Eye (tissue), 1 donor: ENCODE measurements around the gene ASIC1.
"Not testable (repeated sequence)": the region's sequence is repeated elsewhere in the genome, so short reads cannot be mapped to it uniquely, and the experiment has no call there.

Experiments used
- DNase-seq: peaks from one replicate; pipeline ENCODE4 v3.0.0-alpha.2; 2015

ASIC1 gene

GRCh38 chr12:50061946-50062686 lies 4.7 kb downstream of the ASIC1 start:
- DNase-seq: no peak

GRCh38 chr12:50062728-50063460 lies 5.5 kb downstream of the ASIC1 start:
- DNase-seq: peak; percentile 59

GRCh38 chr12:50065726-50066310 lies 8.4 kb downstream of the ASIC1 start:
- DNase-seq: no peak

DNA sequence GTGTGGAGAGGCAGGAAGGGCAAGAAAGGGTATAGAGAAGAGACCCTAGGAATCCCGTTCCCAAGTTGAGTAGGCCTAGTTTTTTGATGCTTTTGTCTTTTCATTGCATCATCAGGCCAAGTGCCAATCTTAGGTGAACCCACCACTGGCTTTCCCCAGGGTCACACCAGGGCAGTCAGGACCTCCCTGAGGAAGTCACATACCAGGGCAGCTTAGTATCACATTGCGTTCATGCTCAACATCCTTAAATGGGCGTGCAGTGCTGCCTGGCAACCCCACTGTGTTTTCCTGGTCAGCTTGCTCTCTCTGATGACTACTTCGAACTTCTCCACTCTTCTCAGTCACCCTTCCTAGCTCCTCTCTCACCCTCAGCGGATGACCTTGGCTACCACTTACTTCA lies 9.0 kb downstream of the ASIC1 start:
- DNase-seq: no peak

DNA sequence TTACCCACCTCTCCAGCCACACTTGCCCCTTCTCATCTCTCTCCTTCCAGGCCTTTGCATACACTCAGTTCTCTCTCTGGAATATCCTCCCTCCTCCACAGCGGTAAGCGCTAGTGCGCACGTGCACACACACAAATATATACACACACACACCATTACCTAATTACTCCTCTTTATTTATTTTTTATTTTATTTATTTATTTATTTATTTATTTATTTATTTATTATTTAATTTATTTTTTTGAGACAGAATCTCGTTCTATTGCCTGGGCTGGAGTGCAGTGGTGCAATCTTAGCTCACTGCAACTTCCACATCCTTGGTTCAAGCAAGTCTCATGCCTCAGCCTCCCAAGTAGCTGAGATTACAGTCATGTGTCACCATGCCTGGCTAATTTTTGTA lies 11.7 kb downstream of the ASIC1 start:
- DNase-seq: no peak

DNA sequence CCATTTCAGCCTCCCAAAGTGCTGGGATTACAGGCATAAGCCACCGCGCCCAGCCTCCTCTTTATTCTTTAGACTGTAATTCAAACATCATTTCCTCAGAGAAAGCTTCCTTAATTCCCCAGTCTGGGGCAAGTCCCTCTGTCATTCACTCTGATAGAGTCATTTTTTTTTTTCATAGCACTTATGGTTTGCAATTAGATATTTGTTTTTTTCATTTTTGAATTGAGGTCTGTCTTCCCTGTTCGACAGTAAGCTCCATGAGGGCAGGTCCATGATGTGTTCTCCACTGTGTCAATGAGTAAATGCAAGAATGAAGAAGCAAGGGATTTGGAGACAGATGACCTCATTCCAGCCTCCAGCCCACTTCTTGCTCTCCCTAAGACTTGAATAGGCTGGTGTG lies 12.1 kb downstream of the ASIC1 start:
- no peak for DNase-seq

DNA sequence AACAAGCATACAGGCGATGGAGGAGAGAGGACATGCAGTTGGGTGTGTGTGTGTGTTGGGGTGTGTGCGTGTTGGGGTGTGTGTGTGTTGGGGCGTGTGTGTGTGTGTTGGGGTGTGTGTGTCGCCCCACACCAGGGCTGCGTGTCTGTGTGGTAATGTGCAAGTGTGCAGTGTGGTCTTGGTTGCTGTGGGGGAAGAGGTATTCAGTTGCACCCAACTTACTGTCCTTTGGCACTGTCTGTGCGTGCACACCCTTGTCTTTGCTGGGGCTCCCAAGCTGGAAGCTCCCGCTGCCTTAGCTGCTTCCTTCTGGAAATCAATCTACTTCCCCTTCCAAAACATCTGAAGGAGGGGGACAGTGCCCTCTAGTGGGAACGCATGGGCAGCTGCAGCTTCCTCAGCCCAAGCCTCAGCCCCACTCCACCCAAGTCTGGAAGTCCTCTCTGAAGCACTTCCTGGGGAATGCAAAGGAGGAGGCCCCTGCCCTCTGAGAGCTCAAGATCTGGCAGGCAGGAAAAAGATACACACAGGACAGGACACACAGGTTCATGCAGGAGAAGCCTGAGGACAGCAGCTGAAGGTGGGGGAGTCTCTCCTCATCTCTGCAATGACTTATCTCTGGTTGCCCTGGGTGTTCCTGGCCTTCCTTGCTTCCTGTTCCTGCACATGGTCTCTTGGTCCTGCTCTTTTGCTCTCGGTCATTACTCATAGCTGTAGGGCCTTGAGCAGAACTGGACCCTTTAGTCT lies 13.1 kb downstream of the ASIC1 start:
- peak; percentile 95 for DNase-seq

- DNase-seq: no peak
Measured at GRCh38 chr12:50072198-50072907, 15.0 kb downstream of the ASIC1 start.

DNA sequence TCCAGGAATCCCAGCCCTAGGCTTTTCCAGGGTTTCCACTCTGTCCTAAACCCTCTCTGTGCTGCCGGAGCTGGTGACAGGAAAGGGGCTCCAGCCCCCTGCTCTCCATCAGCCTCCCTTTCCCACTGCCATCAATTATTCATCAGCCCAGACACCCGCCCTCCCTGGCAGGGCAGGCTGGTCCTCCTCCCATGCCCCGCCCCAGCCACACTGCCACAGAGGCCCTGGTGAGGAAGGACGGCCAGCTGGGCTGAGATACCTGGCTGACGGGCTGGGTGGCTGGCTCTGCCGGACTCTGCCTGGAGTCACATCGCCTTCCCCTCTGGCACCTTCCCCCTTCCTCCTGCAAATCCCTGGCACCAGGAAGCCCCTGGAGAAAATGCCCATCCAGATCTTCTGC lies 15.8 kb downstream of the ASIC1 start:
- DNase-seq: no peak

- DNase-seq: no peak
Measured at GRCh38 chr12:50073712-50074111, 16.3 kb downstream of the ASIC1 start.

DNA sequence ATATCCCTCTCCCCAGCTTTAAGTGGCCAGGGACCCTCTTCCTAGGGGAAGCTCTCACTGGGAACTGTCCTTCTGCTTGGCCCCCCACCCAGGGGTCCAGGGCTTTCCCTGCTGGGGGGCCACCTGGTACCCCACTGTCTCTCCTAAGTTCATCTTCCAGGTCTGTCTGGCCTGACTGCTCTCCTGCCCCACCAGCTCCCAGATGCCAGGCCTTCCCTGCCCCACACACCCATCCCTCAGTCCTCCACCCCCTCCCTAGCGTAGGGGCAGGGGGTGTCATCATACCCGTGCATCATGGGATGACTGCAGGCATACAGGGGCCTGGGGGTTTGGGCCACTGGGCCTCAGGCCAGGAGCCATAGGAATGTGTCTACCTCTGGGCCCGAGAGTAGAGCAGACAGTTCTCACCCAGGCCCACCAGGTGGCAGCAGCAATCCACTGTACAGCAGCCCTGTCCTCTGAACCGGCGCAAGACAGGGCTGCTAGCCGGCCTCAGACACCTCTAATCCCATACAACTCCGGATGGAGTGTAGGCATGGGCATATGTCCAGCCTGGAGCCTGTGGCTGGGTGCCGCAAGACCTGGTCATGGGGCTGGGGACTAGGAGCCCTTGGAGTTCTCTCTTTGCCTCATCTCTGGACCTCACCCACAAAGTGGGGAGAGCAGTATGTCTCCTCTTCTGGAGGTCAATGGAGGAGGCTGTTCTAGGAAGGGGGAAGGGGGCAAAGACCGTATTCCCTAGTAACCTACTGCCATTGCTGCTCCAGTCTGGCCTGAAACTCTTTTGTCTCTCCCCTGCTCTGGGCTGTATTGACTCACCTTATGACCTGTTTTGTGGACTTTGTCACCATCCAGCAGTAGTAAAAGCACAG lies 17.8 kb downstream of the ASIC1 start:
- DNase-seq: peak; percentile 93

- DNase-seq: no peak
Measured at GRCh38 chr12:50075808-50076170, 18.4 kb downstream of the ASIC1 start.

DNA sequence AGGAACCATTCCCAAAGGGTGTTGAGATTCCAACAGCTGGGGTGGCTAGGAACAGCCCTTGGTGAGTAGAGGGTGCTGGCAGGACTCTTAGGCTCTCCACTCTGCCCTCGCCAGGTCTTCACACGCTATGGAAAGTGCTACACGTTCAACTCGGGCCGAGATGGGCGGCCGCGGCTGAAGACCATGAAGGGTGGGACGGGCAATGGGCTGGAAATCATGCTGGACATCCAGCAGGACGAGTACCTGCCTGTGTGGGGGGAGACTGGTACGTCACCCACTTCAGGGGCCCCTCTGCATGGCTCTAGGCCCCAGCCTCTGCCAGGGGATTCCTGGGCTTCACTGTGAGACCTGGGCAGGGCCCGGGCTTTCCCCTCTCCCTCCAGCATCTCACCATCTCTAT lies 19.7 kb downstream of the ASIC1 start:
- no peak for DNase-seq

DNA sequence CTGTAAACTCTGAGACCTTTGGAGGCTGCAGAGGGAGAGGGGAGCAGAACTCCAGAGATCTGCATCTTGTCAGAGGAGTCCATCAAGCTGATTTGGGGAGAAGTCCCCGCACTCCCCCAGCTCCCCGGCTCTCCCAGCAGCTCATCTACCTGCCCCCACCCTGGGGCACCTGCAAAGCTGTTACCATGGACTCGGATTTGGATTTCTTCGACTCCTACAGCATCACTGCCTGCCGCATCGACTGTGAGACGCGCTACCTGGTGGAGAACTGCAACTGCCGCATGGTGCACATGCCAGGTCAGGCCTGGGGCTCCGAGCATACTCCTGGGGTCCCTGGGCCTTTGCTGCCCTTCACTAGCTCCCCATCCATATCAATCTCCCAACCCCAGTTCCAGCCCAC lies 20.9 kb downstream of the ASIC1 start:
- no peak for DNase-seq

DNA sequence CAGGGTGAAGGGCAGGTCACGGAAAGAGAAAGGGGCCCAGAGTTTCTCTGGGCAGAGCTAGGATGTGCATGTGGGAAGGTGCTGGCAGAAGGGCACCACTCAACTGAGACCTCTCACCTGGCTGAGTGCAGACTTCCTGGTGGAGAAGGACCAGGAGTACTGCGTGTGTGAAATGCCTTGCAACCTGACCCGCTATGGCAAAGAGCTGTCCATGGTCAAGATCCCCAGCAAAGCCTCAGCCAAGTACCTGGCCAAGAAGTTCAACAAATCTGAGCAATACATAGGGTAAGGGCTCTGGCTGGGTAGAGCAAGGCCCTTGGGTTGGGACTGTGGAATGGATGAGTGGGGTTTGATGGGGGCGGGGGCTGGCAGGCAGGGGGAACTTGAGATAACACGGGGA lies 22.4 kb downstream of the ASIC1 start:
- no peak for DNase-seq

- no peak for DNase-seq
Measured at GRCh38 chr12:50081096-50081808, 23.9 kb downstream of the ASIC1 start.

GRCh38 chr12:50082644-50083043 lies 25.2 kb downstream of the ASIC1 start:
- no peak for DNase-seq

DNA sequence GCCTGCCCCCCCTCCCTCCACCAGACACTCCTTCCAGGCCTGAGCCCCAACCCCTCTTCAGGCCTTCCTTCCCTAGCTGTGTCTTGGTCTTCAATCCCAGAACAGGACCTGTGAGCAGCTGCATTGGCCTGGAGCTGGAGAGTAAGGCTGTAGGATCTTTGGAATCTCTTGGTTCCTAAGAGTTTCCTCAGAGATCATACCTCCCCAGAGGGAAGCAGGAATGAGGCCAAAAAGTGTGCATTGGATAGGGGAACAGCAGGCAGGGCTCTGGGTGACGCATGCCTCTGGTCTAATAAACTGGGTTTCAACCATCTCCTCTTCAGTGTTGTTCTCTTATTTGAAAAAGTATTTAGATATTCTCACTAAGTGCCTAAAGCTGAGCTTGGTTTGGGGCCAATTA lies 25.9 kb downstream of the ASIC1 start:
- DNase-seq: no peak

- not testable (repeated sequence) for DNase-seq
Measured at GRCh38 chr12:50084409-50084774, 27.0 kb downstream of the ASIC1 start.

DNA sequence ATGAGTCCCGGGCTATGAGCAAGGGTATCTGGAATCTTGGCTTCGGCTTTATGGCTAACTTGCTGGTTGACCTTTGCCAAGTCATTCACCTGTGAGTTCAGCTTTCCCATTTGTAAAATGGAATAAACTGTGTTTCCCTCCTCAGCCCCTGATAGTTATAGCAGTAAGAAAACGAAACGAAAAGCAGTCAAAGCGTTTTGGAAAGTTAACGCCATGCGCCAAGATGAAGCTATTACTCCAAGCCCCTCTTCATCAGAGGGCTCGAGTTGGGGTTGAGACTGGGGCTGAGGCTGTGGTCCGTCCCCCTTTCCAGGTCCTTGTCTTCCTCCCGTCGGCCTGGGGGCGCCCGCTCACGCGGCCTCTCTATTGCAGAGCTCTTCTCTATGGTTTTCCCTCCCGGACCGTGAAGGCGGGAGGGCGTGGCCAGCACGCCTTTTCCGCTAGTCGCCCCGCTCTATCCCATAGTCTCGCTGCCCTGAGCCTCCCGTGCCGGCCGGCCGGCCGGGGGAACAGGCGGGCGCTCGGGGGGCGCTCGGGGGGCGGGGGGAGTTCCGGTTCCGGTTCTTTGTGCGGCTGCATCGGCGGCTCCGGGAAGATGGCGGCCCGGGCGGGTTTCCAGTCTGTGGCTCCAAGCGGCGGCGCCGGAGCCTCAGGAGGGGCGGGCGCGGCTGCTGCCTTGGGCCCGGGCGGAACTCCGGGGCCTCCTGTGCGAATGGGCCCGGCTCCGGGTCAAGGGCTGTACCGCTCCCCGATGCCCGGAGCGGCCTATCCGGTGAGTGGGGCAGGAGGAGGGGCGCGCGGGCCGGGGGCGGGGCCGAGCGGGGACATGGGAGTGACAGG lies 27.6 kb downstream of the ASIC1 start, which contains the start of gene SMARCD1:
Gene SMARCD1, plus strand, starts transcription at position 568 of the 840 bp plus-strand sequence. Its CDS starts 28 bp downstream, at position 596.
- DNase-seq: peak; percentile 95
